ENCODE results near the gene MTUS2.
"Not testable (repeated sequence)": the region's sequence is repeated elsewhere in the genome, so short reads cannot be mapped to it uniquely, and the experiment has no call there.

Gene MTUS2

DNA sequence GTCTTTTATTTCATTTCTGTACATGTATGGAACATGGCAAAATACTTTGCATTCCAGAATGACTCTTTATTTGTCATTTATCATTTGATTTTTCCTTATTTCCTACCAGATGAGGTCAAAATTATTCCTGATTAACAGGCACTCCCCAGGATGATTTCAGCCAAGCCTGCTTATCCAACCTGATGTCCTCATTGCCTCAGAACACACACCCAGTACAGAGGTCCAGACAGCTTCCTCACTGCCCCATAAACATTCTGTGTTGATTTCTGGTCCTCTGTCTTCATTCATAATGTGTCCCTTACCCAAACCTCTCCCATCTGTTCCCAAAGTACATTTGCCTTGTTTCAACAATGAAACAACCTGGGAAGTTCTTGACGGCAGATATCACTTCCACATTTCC is 367.4 kb downstream of the MTUS2 start:
- TF ChIP-seq CTCF (conservative IDR thresholded peaks at IDR 0.05; ENCODE audit: low read depth, low read length): no peak
- DNase-seq (ENCODE audit: low read depth): no peak
- no peak overlapping the region for H3K4me3 ChIP-seq (ENCODE audit: low read depth, low read length)

- no peak overlapping the region for H3K4me3 ChIP-seq (ENCODE audit: low read depth, low read length)
- DNase-seq (ENCODE audit: low read depth): no peak
- TF ChIP-seq CTCF (conservative IDR thresholded peaks at IDR 0.05; ENCODE audit: low read depth, low read length): no peak
Observed at GRCh38 chr13:29190298-29190697, 370.2 kb downstream of the MTUS2 start.

DNA sequence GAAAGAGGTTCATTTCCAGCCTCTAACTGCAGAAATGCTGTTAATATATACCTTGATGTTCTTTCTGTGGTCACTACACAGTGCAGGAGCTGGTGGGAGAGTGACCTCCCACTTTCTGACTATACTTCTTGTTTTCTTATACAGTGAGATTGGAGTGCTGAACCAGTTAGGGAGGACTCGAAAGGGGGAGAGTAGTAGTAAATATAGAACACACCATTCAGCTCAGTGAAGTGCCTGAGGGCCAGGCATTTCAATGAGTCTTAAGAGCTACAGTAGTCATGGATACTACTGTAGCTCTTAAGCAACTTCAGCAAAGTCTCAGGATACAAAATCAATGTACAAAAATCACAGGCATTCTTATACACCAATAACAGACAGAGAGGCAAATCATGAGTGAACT is 372.9 kb downstream of the MTUS2 start:
- TF ChIP-seq CTCF (conservative IDR thresholded peaks at IDR 0.05; ENCODE audit: low read depth, low read length): no peak
- no peak for DNase-seq (ENCODE audit: low read depth)
- H3K4me3 ChIP-seq (ENCODE audit: low read depth, low read length): no peak overlapping the region

DNA sequence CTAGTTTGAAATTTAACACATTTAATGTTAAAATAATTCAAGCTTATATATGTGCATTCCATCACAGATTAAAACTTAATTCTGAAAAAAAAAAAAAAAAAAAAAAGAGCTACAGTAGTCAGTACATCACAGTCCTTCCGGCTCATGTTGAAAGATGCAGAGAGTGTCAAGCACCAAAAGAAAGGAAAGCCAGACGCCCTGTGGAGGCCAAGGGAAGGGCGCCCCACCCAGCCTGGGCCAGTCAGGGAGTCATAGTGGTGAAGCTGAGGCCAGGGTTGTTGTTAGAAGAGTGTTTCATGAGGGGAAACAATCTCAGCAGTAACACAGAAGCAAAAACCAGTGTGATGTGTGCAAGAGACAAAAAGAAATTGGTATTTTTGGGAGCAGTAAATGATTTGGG is 375.3 kb downstream of the MTUS2 start:
- DNase-seq (ENCODE audit: low read depth): no peak
- H3K4me3 ChIP-seq (ENCODE audit: low read depth, low read length): no peak overlapping the region
- no peak for TF ChIP-seq CTCF (conservative IDR thresholded peaks at IDR 0.05; ENCODE audit: low read depth, low read length)

DNA sequence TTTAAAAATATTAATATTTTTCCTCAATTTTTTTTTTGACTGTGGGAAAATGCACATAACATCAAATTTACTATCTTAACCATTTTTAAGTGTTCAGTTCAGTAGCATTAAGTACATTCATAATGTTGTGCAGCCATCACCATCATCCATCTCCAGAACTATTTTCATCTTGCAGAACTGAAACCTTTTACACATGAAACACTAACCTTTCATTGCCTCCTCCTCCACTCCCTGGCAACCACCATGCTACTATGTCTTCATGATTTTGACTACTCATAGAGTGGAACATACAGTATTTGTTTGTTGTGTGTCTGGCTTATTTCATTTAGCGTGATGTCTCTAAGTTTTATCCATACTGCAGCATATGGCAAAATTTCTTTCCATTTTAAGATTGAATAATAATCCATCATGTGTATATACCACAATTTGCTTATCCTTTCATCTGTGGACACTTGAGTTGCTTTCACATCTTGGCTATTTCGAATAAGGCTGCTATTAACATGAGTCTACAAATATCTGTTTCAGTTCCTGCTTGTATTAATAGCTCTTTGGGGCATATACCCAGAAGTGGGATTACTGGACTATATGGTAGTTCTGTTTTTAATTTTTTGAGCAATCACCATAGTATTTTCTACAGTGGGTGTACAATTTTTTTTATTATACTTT is 376.4 kb downstream of the MTUS2 start:
- DNase-seq (ENCODE audit: low read depth): no peak
- TF ChIP-seq CTCF (conservative IDR thresholded peaks at IDR 0.05; ENCODE audit: low read depth, low read length): no peak
- no peak overlapping the region for H3K4me3 ChIP-seq (ENCODE audit: low read depth, low read length)

DNA sequence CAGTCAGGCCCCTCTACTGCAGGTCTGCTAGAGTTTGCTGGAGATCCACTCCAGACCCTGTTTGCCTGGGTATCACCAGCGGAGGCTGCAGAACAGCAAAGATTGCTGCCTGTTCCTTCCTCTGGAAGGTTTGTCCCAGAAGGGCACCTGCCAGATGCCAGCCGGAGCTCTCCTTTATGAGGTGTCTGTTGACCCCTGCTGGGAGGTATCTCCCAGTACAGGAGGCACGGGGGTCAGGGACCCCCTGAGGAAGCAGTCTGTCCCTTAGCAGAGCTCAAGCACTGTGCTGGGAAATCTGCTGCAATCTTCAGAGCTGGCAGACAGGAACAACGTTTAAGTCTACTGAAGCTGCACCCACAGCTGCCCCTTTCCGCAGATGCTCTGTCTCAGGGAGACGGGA is 382.6 kb downstream of the MTUS2 start:
- not testable (repeated sequence) for H3K4me3 ChIP-seq (ENCODE audit: low read depth, low read length); DNase-seq (ENCODE audit: low read depth)

GRCh38 chr13:29204651-29205050 is 384.5 kb downstream of the MTUS2 start:
- DNase-seq (ENCODE audit: low read depth): no peak
- H3K4me3 ChIP-seq (ENCODE audit: low read depth, low read length): no peak overlapping the region
- TF ChIP-seq CTCF (conservative IDR thresholded peaks at IDR 0.05; ENCODE audit: low read depth, low read length): no peak
